PFSK-1 (cell line): ENCODE data around the gene HSDL1.

ENCODE experiments used
- POLR2AphosphoS5 ChIP-seq: IDR thresholded peaks from 2 replicates; pipeline ENCODE4 v1.6.1; 2012; ENCODE audit warnings: low read depth, mild to moderate bottlenecking, control low read depth, low read length, moderate library complexity
- SIN3A ChIP-seq: IDR thresholded peaks from 2 replicates; pipeline ENCODE4 v1.6.1; 2012; ENCODE audit warnings: mild to moderate bottlenecking, low read length, moderate library complexity, borderline replicate concordance; ENCODE audit not compliant: insufficient read depth
- TAF1 ChIP-seq: IDR thresholded peaks from 2 replicates; pipeline ENCODE4 v1.6.1; 2012; ENCODE audit warnings: low read length, control low read depth, borderline replicate concordance; ENCODE audit not compliant: insufficient read depth
- TF ChIP-seq, protein P1 (sequence below), 2 experiments: IDR thresholded peaks; 2 replicates each; pipeline versions ENCODE4 v1.6.1 to v1.8.0; 2011 to 2012; ENCODE audit warnings: low read depth in 2 of 2, low read length in 2 of 2, control low read depth in 1 of 2, inconsistent platforms in 1 of 2, mild to moderate bottlenecking in 1 of 2, moderate library complexity in 1 of 2; ENCODE audit not compliant: insufficient read depth in 1 of 2

DNA sequence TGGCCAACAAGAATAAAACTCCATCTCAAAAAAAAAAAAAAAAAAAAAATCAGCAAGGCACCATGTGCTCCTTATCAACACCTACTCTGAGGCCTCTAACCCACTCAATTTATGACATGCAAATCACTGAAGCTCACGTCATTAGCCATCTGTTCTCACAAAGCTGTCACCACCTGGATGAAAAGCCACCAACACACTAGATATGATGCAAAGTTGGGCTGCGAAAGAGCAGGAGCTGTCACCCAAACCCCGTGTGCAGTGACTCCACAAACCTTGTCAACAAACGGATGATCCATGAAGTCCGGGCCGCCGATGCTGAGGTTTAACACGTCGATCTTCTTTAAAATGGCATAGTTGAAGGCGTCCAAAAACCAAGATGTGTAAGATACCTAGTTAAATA, 53.5 kb downstream of the HSDL1 start:
- TF ChIP-seq, protein P1, sequence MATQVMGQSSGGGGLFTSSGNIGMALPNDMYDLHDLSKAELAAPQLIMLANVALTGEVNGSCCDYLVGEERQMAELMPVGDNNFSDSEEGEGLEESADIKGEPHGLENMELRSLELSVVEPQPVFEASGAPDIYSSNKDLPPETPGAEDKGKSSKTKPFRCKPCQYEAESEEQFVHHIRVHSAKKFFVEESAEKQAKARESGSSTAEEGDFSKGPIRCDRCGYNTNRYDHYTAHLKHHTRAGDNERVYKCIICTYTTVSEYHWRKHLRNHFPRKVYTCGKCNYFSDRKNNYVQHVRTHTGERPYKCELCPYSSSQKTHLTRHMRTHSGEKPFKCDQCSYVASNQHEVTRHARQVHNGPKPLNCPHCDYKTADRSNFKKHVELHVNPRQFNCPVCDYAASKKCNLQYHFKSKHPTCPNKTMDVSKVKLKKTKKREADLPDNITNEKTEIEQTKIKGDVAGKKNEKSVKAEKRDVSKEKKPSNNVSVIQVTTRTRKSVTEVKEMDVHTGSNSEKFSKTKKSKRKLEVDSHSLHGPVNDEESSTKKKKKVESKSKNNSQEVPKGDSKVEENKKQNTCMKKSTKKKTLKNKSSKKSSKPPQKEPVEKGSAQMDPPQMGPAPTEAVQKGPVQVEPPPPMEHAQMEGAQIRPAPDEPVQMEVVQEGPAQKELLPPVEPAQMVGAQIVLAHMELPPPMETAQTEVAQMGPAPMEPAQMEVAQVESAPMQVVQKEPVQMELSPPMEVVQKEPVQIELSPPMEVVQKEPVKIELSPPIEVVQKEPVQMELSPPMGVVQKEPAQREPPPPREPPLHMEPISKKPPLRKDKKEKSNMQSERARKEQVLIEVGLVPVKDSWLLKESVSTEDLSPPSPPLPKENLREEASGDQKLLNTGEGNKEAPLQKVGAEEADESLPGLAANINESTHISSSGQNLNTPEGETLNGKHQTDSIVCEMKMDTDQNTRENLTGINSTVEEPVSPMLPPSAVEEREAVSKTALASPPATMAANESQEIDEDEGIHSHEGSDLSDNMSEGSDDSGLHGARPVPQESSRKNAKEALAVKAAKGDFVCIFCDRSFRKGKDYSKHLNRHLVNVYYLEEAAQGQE (IDR thresholded peaks at IDR 0.05; ENCODE audit: insufficient read depth in 1 of 2, low read depth in 2 of 2, low read length in 2 of 2), result no peak
- no peak for TF ChIP-seq TAF1
- no peak for TF ChIP-seq POLR2AphosphoS5
- TF ChIP-seq SIN3A, result no peak
